H1 (cell line): ENCODE data around the gene OXLD1. TPM values are rescaled to one million over a fixed set of nuclear protein-coding genes. Genes with fewer than 3 reads are reported as not detected.

ENCODE experiments used
- KDM5A ChIP-seq: fragments of 200-600 bp; IDR thresholded peaks from 2 replicates; pipeline ENCODE4 v1.7.1; 2012; ENCODE audit warnings: mild to moderate bottlenecking, low read length, inconsistent platforms, mixed read lengths
- RBBP5 ChIP-seq: IDR thresholded peaks from 2 replicates; pipeline ENCODE4 v1.7.1; 2012; ENCODE audit warnings: low read depth, mild to moderate bottlenecking, inconsistent platforms, low read length, moderate library complexity, borderline replicate concordance
- polyA plus RNA-seq, 7 experiments: library from polyadenylated mRNA; depleted of rRNA in 3 of 7; stranded (reverse) in 5 of 7; unstranded in 2 of 7; fragments of >200 nt in 5 of 7; fragments of 200-250 nt in 2 of 7; gene quantifications; 1 replicate in 5 of 7; 2 replicates in 1 of 7; 4 replicates in 1 of 7; pipeline versions ENCODE4 v1.2.1 to v1.2.3, GENCODE V29; 2011 to 2013; ENCODE audit warnings: missing spikeins in 2 of 7, mixed read lengths in 2 of 7
- total RNA-seq: library from RNA; stranded (reverse); fragmentation: NEBNext Ultra II Directional; extraction: Animal tissue kit (Norgen Biotek cat#: 25700); gene quantifications from 2 replicates; pipeline ENCODE4 v1.2.1, GENCODE V29; 2021

OXLD1 gene
- total and polyA plus RNA-seq, 2 of the 8 experiments (the other 6 are each of a cell fraction or from before 2014, with no cell fraction given): 41.5 to 61.9 TPM

- no peak for TF ChIP-seq RBBP5
- TF ChIP-seq KDM5A: no peak
Observed at GRCh38 chr17:81690549-81690948, 24.1 kb upstream of the OXLD1 start (continued).
